Mononuclear cell (primary cell): ENCODE measurements around the gene PDGFB. TPM values are rescaled to one million over a fixed set of nuclear protein-coding genes. Genes with fewer than 3 reads are reported as not detected.

Source experiments
- H3K27me3 ChIP-seq: 2 replicates; pipeline ENCODE4 v1.6.0; 2011; ENCODE audit warnings: low read length, control low read depth; ENCODE audit not compliant: insufficient read depth
- H3K4me1 ChIP-seq: 2 replicates; pipeline ENCODE4 v1.5.1; 2011; ENCODE audit warnings: mild to moderate bottlenecking, low read length, control low read depth; ENCODE audit not compliant: insufficient read depth
- H3K4me3 ChIP-seq: 2 replicates; pipeline ENCODE4 v1.5.1; 2011; ENCODE audit warnings: mild to moderate bottlenecking, low read length, moderate library complexity
- H3K9me3 ChIP-seq: 2 replicates; pipeline ENCODE4 v1.5.1; 2011; ENCODE audit warnings: low read depth, mild to moderate bottlenecking, control low read depth, low read length
- total RNA-seq: library from RNA; depleted of rRNA; stranded (reverse); fragments of >200 nt; gene quantifications from one replicate; pipeline ENCODE4 v1.2.3, GENCODE V29; 2012

PDGFB gene
- total RNA-seq, 1 donor: 1.2 TPM

- peaks cover 44% of the 10 kb centered on the region for H3K4me1 ChIP-seq
- H3K9me3 ChIP-seq: no peaks in the 10 kb centered on the region
- H3K4me3 ChIP-seq: no peak overlapping the region
- H3K27me3 ChIP-seq: no peaks in the 10 kb centered on the region
Observed at GRCh38 chr22:39282645-39283321, 38.0 kb upstream of the PDGFB start.

- Histone ChIP-seq H3K4me1 (peaks cover 43% of the 10 kb centered on the region), H3K27me3 (no peaks in the 10 kb centered on the region), H3K9me3 (no peaks in the 10 kb centered on the region), H3K4me3 (no peak overlapping the region)
Observed at GRCh38 chr22:39281126-39281525, 36.3 kb upstream of the PDGFB start.

- peaks cover 42% of the 10 kb centered on the region for H3K4me1 ChIP-seq
- no peak overlapping the region for H3K4me3 ChIP-seq
- no peaks in the 10 kb centered on the region for H3K9me3 ChIP-seq
- H3K27me3 ChIP-seq: no peaks in the 10 kb centered on the region
Observed at GRCh38 chr22:39280250-39280649, 35.5 kb upstream of the PDGFB start.

- Histone ChIP-seq H3K4me1 (peaks cover 42% of the 10 kb centered on the region), H3K9me3 (no peaks in the 10 kb centered on the region), H3K27me3 (no peaks in the 10 kb centered on the region)
Observed at GRCh38 chr22:39279170-39279850, 34.5 kb upstream of the PDGFB start.

GRCh38 chr22:39278040-39278439 is 33.3 kb upstream of the PDGFB start:
- Histone ChIP-seq H3K4me3 (no peak overlapping the region), H3K27me3 (no peaks in the 10 kb centered on the region), H3K4me1 (peaks cover 40% of the 10 kb centered on the region), H3K9me3 (no peaks in the 10 kb centered on the region)

More at GRCh38 chr22:39279170-39279850, 34.5 kb upstream of the PDGFB start:
- no peak overlapping the region for H3K4me3 ChIP-seq

- no peaks in the 10 kb centered on the region for H3K27me3 ChIP-seq
- no peak overlapping the region for H3K4me3 ChIP-seq
- H3K4me1 ChIP-seq: peaks cover 32% of the 10 kb centered on the region
- no peaks in the 10 kb centered on the region for H3K9me3 ChIP-seq
Observed at GRCh38 chr22:39277142-39277607, 32.4 kb upstream of the PDGFB start.

GRCh38 chr22:39276440-39277141 is 31.8 kb upstream of the PDGFB start:
- Histone ChIP-seq H3K27me3 (no peaks in the 10 kb centered on the region), H3K4me1 (peaks cover 26% of the 10 kb centered on the region), H3K4me3 (no peak overlapping the region), H3K9me3 (no peaks in the 10 kb centered on the region)

- no peaks in the 10 kb centered on the region for H3K9me3 ChIP-seq
- H3K4me3 ChIP-seq: no peak overlapping the region
- peaks cover 23% of the 10 kb centered on the region for H3K4me1 ChIP-seq
- no peaks in the 10 kb centered on the region for H3K27me3 ChIP-seq
Observed at GRCh38 chr22:39275814-39276439, 31.1 kb upstream of the PDGFB start.

GRCh38 chr22:39273950-39274887 is 29.4 kb upstream of the PDGFB start:
- H3K4me1 ChIP-seq: peaks cover 23% of the 10 kb centered on the region
- no peaks in the 10 kb centered on the region for H3K9me3 ChIP-seq
- H3K27me3 ChIP-seq: no peaks in the 10 kb centered on the region
- H3K4me3 ChIP-seq: no peak overlapping the region

GRCh38 chr22:39270792-39271191 is 26.0 kb upstream of the PDGFB start:
- no peaks in the 10 kb centered on the region for H3K4me1 ChIP-seq
- no peaks in the 10 kb centered on the region for H3K9me3 ChIP-seq
- H3K4me3 ChIP-seq: no peak overlapping the region
- no peaks in the 10 kb centered on the region for H3K27me3 ChIP-seq

GRCh38 chr22:39270280-39270679 is 25.5 kb upstream of the PDGFB start:
- Histone ChIP-seq H3K9me3 (no peaks in the 10 kb centered on the region), H3K4me3 (no peak overlapping the region), H3K4me1 (no peaks in the 10 kb centered on the region), H3K27me3 (no peaks in the 10 kb centered on the region)

GRCh38 chr22:39269095-39269790 is 24.5 kb upstream of the PDGFB start:
- no peak overlapping the region for H3K4me3 ChIP-seq
- no peaks in the 10 kb centered on the region for H3K4me1 ChIP-seq
- no peaks in the 10 kb centered on the region for H3K27me3 ChIP-seq
- H3K9me3 ChIP-seq: no peaks in the 10 kb centered on the region

- H3K9me3 ChIP-seq: no peaks in the 10 kb centered on the region
- no peaks in the 10 kb centered on the region for H3K4me1 ChIP-seq
- no peaks in the 10 kb centered on the region for H3K27me3 ChIP-seq
- H3K4me3 ChIP-seq: no peak overlapping the region
Observed at GRCh38 chr22:39268645-39269044, 23.9 kb upstream of the PDGFB start.

GRCh38 chr22:39267974-39268373 is 23.2 kb upstream of the PDGFB start:
- Histone ChIP-seq H3K27me3 (no peaks in the 10 kb centered on the region), H3K4me3 (no peak overlapping the region), H3K9me3 (no peaks in the 10 kb centered on the region), H3K4me1 (no peaks in the 10 kb centered on the region)
